Liver (tissue), 9 donors: Measurements from ENCODE around the gene CXCL17. TPM values are rescaled to one million over a fixed set of nuclear protein-coding genes. Genes with fewer than 3 reads are reported as not detected.

Source experiments
- DNase-seq: peaks from one replicate; pipeline ENCODE4 v3.0.0-alpha.2; 2017; ENCODE audit warnings: low spot score
- H3K27ac ChIP-seq, 2 donors: one replicate each; pipeline ENCODE4 v1.7.0; 2013; ENCODE audit warnings: inconsistent platforms in 2 of 2, low read length in 2 of 2, control low read depth in 1 of 2, low read depth in 1 of 2, mild to moderate bottlenecking in 1 of 2
- H3K27me3 ChIP-seq, 4 donors: one replicate each; pipeline versions ENCODE4 v1.6.1 to v1.7.0; 2013; ENCODE audit warnings: low read length in 3 of 4, inconsistent platforms in 1 of 4, mild to moderate bottlenecking in 1 of 4, moderate library complexity in 1 of 4; ENCODE audit not compliant: control insufficient read depth in 4 of 4, insufficient read depth in 4 of 4
- H3K36me3 ChIP-seq, 4 donors: one replicate each; pipeline versions ENCODE4 v1.6.1 to v1.7.0; 2013; ENCODE audit warnings: low read length in 3 of 4, mild to moderate bottlenecking in 3 of 4, low read depth in 1 of 4, moderate library complexity in 1 of 4; ENCODE audit not compliant: control insufficient read depth in 4 of 4, insufficient read depth in 3 of 4
- H3K4me1 ChIP-seq, 4 donors: one replicate each; pipeline versions ENCODE4 v1.6.1 to v1.7.0; 2013; ENCODE audit warnings: low read length in 3 of 4, mild to moderate bottlenecking in 3 of 4, moderate library complexity in 1 of 4; ENCODE audit not compliant: control insufficient read depth in 4 of 4, insufficient read depth in 4 of 4
- H3K4me3 ChIP-seq, 3 donors: one replicate each; pipeline versions ENCODE4 v1.6.1 to v1.7.0; 2013; ENCODE audit warnings: low read length in 3 of 3, control low read depth in 1 of 3, low read depth in 1 of 3, mild to moderate bottlenecking in 1 of 3
- H3K9ac ChIP-seq, 2 donors: one replicate each; pipeline ENCODE4 v1.7.0; 2013; ENCODE audit warnings: low read length in 2 of 2, mild to moderate bottlenecking in 2 of 2, moderate library complexity in 2 of 2, control low read depth in 1 of 2, low read depth in 1 of 2
- H3K9me3 ChIP-seq, 4 donors: one replicate each; pipeline versions ENCODE4 v1.6.1 to v1.7.0; 2013; ENCODE audit warnings: low read length in 3 of 4; ENCODE audit not compliant: control insufficient read depth in 4 of 4
- ATF3 ChIP-seq: IDR thresholded peaks from 2 replicates; pipeline ENCODE4 v1.6.1; 2016; ENCODE audit warnings: antibody characterized with exemption
- CTCF ChIP-seq: fragments of 150-350 bp; IDR thresholded peaks from 2 replicates; pipeline ENCODE4 v1.5.1; 2017; ENCODE audit warnings: improper control_type of control experiment, low read depth, low read length; ENCODE audit not compliant: missing input control
- EGR1 ChIP-seq, 2 donors: IDR thresholded peaks; 2 replicates each; pipeline ENCODE4 v1.6.1; 2016 to 2018; ENCODE audit warnings: antibody characterized with exemption in 2 of 2, low read depth in 2 of 2
- FOXA2 ChIP-seq: IDR thresholded peaks from 2 replicates; pipeline ENCODE4 v1.6.1; 2016; ENCODE audit warnings: antibody characterized with exemption
- GABPA ChIP-seq, 2 donors: IDR thresholded peaks in 1 of 2; conservative IDR thresholded peaks in 1 of 2; 2 replicates each; pipeline ENCODE4 v1.6.1; 2016; ENCODE audit warnings: antibody characterized with exemption in 2 of 2, mild to moderate bottlenecking in 1 of 2, moderate library complexity in 1 of 2
- HNF4G ChIP-seq: IDR thresholded peaks from 2 replicates; pipeline ENCODE4 v1.6.1; 2016; ENCODE audit warnings: antibody characterized with exemption
- JUND ChIP-seq, 2 donors: IDR thresholded peaks; 2 replicates each; pipeline ENCODE4 v1.6.1; 2016; ENCODE audit warnings: antibody characterized with exemption in 2 of 2
- NR2F2 ChIP-seq: IDR thresholded peaks from 2 replicates; pipeline ENCODE4 v1.6.1; 2016; ENCODE audit warnings: antibody characterized with exemption
- RAD21 ChIP-seq, 2 donors: IDR thresholded peaks; 2 replicates each; pipeline ENCODE4 v1.6.1; 2016; ENCODE audit warnings: antibody characterized with exemption in 2 of 2, mild to moderate bottlenecking in 2 of 2
- REST ChIP-seq: IDR thresholded peaks from 2 replicates; pipeline ENCODE4 v1.6.1; 2016; ENCODE audit warnings: antibody characterized with exemption, mild to moderate bottlenecking
- RXRA ChIP-seq, 2 donors: IDR thresholded peaks; 2 replicates each; pipeline ENCODE4 v1.6.1; 2017 to 2018; ENCODE audit warnings: antibody characterized with exemption in 2 of 2, mild to moderate bottlenecking in 1 of 2
- SP1 ChIP-seq: IDR thresholded peaks from 2 replicates; pipeline ENCODE4 v1.6.1; 2018; ENCODE audit warnings: antibody characterized with exemption, mild to moderate bottlenecking
- ZBTB33 ChIP-seq: IDR thresholded peaks from 2 replicates; pipeline ENCODE4 v1.6.1; 2016; ENCODE audit warnings: antibody characterized with exemption
- WGBS: extraction: QIAGEN DNeasy Blood & Tissue Kit; methylation state at CpG from one replicate; pipeline ENCODE4 v1.1.7; 2013; 5-methylcytosine and 5-hydroxymethylcytosine counted together
- polyA plus RNA-seq, 2 donors: library from polyadenylated mRNA; stranded (reverse) in 1 of 2; unstranded in 1 of 2; fragments of 200-250 nt in 1 of 2; fragments of >200 nt in 1 of 2; fragmentation: Nextera tagmentation in 1 of 2; extraction: Ambion mirVana in 1 of 2; gene quantifications; one replicate each; pipeline versions ENCODE4 v1.2.1 to v1.2.3, GENCODE V29; 2013 to 2015
- total RNA-seq, 2 donors: library from RNA; depleted of rRNA; stranded (reverse); fragments of >200 nt; gene quantifications; one replicate each; pipeline ENCODE4 v1.2.3, GENCODE V29; 2014
- donor health status: healthy.
- donor health status: healthy.
- donor health status: healthy.
- donor health status: healthy.
- donor health status: healthy.

The CXCL17 gene
- total and polyA plus RNA-seq, 4 donors = 0.10 to 0.93 TPM; not detected in 2

GRCh38 chr19:42392165-42392564 is 50.6 kb downstream of the CXCL17 start (continued):
- no peak for TF ChIP-seq SP1
- TF ChIP-seq ATF3 = no peak

- Histone ChIP-seq H3K27ac (no peak within 1 kb of the TSS), H3K36me3 (no peaks in the 10 kb centered on the region), H3K4me1 (peaks cover 0 to 5% (median 4%) of the 10 kb centered on the region in 4 donors), H3K27me3 (peaks cover 0 to 6% (median 0%) of the 10 kb centered on the region in 4 donors), H3K9ac (no peak within 1 kb of the TSS), H3K9me3 (no peaks in the 10 kb centered on the region), H3K4me3 (no peak within 1 kb of the TSS)
- DNase-seq = no peak
- WGBS = 55% methylated on average over 12 of the region's 12 CpGs
- TF ChIP-seq EGR1 (IDR thresholded peaks at IDR 0.05; ENCODE audit: low read depth in 2 of 2) (no peak), NR2F2 (no peak), JUND (IDR thresholded peaks at IDR 0.05) (no peak), ATF3 (no peak), ZBTB33 (no peak), SP1 (no peak), FOXA2 (no peak), REST (no peak), HNF4G (no peak)
These were observed 52.8 kb downstream of the CXCL17 start, which contains the start of gene CNFN for GRCh38 chr19:42389899-42390298. Gene CNFN (minus strand): TSS chr19:42390297. CDS start chr19:42389037, 1,260 bp downstream.

GRCh38 chr19:42388851-42389489 is 53.8 kb downstream of the CXCL17 start:
- DNase-seq = no peak
- no peak overlapping the region for H3K27ac ChIP-seq
- peaks cover 0 to 5% (median 4%) of the 10 kb centered on the region in 4 donors for H3K4me1 ChIP-seq
- peaks cover 0 to 6% (median 0%) of the 10 kb centered on the region in 4 donors for H3K27me3 ChIP-seq
- WGBS = 75% methylated on average over 20 of the region's 20 CpGs
- no peaks in the 10 kb centered on the region for H3K9me3 ChIP-seq
- H3K36me3 ChIP-seq = no peaks in the 10 kb centered on the region
- H3K4me3 ChIP-seq = no peak overlapping the region
- no peak overlapping the region for H3K9ac ChIP-seq
- TF ChIP-seq CTCF = no peak
- no peak for TF ChIP-seq EGR1 (IDR thresholded peaks at IDR 0.05; ENCODE audit: low read depth in 2 of 2)
- no peak for TF ChIP-seq RAD21 (IDR thresholded peaks at IDR 0.05)
- TF ChIP-seq GABPA (IDR thresholded peaks at IDR 0.05 in 1 of 2, conservative IDR thresholded peaks at IDR 0.05 in 1 of 2) = no peak
- no peak for TF ChIP-seq ATF3
- TF ChIP-seq RXRA (IDR thresholded peaks at IDR 0.05) = no peak
- no peak for TF ChIP-seq SP1
